AG09319 (cell line): ENCODE data around the gene AGMO.

Experiments used
- DNase-seq: peaks from one replicate; pipeline ENCODE4 v3.0.0-alpha.2; 2010; ENCODE audit warnings: low read depth; ENCODE audit errors: extremely low read depth
- TF ChIP-seq, protein P1 (sequence below): IDR thresholded peaks from 2 replicates; pipeline ENCODE4 v1.5.1; 2011; ENCODE audit warnings: low read depth, mild to moderate bottlenecking, inconsistent platforms, low read length, moderate library complexity

Gene AGMO

GRCh38 chr7:15334536-15335263 is 227.1 kb downstream of the AGMO start:
- DNase-seq = no peak
- TF ChIP-seq, protein P1, sequence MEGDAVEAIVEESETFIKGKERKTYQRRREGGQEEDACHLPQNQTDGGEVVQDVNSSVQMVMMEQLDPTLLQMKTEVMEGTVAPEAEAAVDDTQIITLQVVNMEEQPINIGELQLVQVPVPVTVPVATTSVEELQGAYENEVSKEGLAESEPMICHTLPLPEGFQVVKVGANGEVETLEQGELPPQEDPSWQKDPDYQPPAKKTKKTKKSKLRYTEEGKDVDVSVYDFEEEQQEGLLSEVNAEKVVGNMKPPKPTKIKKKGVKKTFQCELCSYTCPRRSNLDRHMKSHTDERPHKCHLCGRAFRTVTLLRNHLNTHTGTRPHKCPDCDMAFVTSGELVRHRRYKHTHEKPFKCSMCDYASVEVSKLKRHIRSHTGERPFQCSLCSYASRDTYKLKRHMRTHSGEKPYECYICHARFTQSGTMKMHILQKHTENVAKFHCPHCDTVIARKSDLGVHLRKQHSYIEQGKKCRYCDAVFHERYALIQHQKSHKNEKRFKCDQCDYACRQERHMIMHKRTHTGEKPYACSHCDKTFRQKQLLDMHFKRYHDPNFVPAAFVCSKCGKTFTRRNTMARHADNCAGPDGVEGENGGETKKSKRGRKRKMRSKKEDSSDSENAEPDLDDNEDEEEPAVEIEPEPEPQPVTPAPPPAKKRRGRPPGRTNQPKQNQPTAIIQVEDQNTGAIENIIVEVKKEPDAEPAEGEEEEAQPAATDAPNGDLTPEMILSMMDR = no peak

DNA sequence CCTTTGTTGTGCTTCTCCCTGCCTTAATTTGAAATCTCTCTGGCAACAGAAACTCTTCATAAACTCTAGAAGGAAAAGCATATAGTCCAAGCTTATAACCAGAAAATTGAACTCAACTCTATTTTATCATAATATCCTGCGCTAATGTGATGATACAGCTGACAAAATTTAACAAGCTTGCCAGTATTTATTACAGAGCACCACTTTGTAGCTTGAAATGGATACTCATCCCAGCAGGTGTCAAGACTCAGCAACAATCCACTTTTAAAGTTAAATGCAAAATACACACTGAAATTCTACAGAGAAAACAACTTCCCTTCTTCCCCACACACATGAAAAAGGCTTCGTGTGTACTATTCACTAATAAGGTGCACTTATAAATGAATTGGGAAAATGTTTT is 228.9 kb downstream of the AGMO start:
- DNase-seq = no peak
- TF ChIP-seq, protein P1 = no peak

GRCh38 chr7:15330943-15331342 is 230.9 kb downstream of the AGMO start:
- DNase-seq = no peak
- TF ChIP-seq, protein P1 = no peak

DNA sequence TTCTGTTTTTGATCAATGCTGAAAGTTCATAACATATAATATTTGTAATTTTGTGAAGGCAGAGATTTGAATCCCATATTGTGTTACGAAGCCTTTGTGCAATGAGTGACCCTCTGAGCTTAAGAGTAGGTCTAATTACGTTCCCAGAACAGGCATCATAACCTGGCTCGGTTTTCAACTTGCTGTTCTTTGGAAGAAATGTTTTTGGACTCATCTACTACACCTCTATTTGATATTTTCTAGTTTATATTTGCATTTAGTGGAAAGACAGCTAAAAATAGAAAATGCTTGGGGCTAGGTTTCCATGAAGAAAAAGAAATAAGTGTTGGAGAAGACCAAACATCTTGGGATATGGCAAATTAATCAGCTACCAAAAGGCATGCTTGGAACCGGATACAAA is 234.8 kb downstream of the AGMO start:
- TF ChIP-seq, protein P1 = no peak
- DNase-seq = no peak

DNA sequence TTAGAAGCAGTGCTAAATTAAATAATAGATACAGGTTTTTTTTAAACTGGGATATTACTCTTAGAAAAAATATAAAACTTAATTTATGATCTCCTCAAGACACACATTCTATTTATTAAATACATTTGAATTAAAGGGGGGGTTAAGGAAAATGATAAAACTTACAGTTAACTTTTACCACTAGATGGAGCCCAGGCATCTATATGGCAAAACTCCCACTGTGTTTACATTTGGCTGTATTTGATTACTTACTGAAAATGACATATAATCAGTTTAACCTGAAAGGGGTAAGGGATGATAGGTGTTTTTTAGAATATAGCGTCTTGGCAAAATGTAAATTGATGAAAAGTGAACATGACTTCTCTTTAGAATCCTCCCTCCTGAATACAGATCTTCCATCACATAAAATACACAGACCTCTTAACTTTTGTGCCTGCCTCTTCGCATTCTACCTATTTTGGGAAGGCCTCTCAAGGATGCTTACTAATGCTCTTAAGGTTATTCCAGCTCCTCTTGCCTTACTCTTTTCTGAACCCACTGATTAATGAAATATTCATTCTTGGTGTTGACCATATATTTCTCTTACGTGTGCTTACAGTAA is 235.7 kb downstream of the AGMO start:
- DNase-seq = no peak

GRCh38 chr7:15323550-15323949 is 238.3 kb downstream of the AGMO start:
- TF ChIP-seq, protein P1 = no peak
- DNase-seq = no peak

More for the DNA sequence above, 235.7 kb downstream of the AGMO start:
- TF ChIP-seq, protein P1 = peak; percentile 53

DNA sequence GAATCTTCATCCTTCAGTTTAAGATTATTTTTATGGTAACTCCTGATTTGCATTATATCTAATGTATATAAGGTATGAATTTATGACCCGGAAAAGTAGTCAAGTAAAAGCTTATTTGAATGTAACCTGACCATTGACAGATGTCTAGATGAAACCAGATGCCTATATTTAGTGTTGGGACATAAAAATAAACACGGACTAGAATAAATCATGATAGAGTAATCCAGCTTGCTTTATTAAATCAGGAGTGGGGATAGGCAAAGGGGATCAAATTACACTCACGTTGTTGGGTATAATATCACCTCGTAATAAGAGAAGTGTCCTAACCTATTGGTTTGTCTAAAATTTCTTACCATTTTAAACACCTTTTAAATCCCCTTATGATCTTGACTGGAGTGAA is 244.6 kb downstream of the AGMO start:
- TF ChIP-seq, protein P1 = no peak
- DNase-seq = no peak
